Stimulated activated CD4-positive, alpha-beta T cell treated with anti-CD3 and anti-CD28 coated beads, TNF-alpha, amount 100 ng/mL, for 4 hours (primary cell): ENCODE measurements around the gene MC1R.
"Not testable (repeated sequence)": the region's sequence is repeated elsewhere in the genome, so short reads cannot be mapped to it uniquely, and the experiment has no call there.

Source experiments
- DNase-seq, 3 experiments: peaks; one replicate each; pipeline ENCODE4 v3.0.0-alpha.2; 2020; ENCODE audit warnings: low read depth in 3 of 3

MC1R gene

DNA sequence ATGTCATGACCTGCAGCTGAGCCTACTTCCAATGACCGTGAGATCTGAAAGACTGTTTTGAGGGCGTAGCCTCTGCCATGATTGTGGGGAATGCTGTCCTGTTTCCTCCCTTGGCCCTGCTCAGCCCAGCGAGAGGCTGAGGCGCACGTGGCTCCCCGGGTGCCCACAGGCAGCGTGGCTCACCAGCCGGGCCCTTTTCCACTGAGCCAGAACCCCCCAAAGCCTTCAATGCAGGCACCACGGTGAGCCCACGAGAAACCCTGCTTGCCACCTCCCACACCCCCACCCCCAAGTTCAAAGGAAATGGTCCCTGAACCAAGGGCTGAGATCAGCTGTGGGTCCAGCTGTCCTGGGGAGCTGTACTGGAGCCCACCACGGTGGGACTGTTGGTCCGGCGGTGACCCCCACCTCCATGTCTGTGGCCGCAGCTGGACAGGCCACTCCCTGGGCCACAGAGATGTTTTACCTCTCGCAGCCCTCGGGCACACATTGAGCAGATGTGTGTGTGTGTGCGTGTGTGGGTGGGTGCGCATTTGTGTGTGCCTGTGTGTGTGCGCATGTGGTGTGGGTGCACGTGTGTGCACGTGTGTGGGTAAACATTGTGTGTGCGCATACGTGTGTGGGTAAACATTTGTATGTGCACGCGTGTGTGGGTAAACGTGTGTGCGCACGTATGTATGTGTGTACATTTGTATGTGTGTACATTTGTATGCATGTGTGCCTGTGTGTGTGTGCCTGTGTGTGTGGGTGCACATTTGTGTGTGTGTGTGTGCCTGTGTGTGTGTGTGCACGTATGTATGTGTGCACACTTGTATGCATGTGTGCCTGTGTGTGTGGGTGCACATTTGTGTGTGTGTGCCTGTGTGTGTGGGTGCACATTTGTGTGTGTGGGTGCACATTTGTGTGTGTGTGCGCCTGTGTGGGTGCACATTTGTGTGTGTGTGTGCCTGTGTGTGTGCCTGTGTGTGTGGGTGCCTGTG lies 5.0 kb upstream of the MC1R start:
- DNase-seq = no peak

DNA sequence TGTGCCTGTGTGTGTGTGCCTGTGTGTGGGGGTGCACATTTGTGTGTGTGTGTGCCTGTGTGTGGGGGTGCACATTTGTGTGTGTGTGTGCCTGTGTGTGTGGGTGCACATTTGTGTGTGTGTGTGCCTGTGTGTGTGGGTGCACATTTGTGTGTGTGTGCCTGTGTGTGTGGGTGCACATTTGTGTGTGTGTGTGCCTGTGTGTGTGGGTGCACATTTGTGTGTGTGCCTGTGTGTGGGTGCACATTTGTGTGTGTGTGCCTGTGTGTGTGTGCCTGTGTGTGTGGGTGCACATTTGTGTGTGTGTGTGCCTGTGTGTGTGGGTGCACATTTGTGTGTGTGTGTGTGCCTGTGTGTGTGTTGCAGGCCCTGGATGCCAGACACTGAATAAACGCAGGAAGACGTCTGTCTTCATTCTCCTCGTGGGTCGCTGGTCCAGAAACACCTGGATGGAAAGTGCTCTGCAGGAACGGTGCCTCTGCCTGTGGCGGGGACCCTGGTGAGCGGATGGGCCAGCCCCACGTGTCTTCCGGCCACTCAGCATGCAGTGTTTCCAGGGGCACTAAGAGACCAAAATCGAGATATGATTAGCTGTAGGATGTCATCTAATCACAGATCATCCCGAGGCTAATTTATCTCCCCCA lies 3.9 kb upstream of the MC1R start:
- not testable (repeated sequence) for DNase-seq

DNA sequence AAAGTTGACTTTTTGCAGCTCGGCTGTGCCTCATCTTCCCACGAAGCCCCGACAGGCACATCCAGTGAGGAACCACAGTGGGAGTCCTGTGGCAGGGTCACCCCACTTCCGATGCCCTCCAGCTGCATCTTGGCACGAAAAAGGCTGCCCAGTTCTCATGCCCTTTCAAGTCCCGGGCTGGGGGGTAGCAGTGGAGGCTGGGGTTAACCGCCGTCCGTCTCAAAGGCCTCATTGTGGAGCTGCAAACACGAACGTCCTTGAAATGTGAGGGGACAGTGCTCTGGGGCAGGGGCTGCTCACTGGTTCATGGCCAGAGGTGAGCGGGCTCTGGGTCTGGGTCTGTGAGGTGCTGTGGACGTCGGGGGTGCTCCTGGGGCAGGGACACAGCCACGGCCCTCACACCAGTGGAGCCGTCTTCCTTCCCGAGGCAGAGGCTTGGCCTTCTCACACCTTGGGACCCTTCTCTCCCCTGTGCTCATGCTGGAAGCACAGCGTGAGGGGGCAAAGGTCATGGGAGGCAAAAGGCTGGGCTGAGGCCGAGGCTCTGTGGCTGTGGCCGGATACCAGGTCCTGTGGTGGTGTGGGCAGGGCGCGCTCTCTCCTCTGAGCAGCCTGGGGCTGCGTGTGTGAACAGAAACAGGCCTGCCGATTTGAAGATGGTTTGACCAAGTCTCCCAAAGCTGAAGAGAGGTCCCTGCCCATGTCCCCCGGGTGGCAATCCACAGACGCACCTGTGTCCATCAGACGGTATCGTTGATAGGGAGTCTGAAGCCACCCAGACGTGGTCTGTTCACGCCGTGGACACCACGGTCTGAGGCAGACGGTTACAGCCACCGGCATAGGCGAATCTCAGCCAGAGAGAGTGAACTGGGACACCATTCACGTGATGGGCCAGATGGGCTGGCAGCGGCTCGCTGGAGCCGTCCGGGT lies 3.1 kb upstream of the MC1R start:
- no peak for DNase-seq

DNA sequence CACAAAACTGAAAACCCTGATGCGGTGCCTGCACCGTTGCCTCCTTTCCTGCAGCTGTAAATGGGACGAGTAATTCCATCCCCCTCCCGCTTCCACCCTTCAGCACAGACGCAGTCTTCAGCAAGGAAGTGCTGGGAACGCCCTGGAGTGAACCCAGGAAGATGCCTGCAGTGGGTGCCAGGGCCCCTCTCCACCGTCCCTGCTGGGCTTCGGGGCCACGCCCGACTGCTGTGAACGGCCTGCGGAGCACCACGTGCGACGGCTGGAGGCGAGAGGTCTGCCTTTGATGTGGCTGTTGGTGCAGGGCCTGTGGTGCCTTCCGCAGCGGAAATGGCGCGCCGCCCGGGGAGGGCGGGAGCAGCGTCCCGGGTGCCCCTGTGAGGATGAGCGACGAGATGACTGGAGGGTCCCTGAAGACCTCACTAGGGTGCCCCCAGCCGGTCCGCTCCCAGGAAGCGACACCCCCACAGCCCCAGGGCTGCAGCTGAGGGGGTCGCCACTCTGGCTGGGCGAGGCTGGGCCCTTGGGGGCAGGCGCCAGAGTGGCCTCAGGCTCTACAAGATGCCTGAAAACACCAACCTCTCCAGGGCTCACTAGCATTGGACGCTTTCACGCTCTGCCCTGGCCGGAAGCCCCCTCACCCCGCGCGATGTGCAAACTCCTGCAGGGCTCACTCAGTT lies 749 bp upstream of the MC1R start:
- DNase-seq = peak in 2 of 3 experiments; percentile 37 to 43

- no peak for DNase-seq
These were observed 1.1 kb downstream of the MC1R start for GRCh38 chr16:89919535-89920406.

GRCh38 chr16:89920723-89921122 lies 2.1 kb downstream of the MC1R start:
- DNase-seq = no peak

DNA sequence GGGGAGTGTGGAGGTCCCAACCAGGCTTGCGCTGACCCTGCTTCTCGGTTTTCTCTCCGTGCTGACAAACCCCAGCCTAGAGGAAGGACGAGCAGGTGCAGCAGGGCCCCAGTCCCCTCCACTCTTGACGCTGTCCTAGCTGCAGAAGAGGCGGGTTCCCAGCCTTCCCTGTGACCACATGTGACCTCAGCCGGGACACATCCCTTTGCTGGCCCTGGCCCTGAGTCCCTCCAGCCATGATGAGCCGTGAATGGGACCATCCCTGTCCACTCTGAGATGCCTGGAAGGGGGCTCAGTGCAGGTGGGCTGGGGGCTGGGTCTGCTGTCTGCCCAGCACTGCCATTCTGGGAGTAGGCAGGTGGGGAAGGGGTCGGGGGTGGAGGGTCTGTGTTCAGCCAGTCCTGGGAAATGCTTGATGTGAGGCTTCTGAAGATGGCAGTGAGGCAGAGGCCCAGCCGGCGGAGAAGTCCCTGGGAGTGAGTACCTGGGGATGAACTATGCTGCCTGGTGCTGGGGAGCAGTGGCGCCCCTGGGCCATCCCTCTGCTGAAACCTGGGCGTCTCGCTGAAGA lies 2.6 kb downstream of the MC1R start:
- no peak for DNase-seq

DNA sequence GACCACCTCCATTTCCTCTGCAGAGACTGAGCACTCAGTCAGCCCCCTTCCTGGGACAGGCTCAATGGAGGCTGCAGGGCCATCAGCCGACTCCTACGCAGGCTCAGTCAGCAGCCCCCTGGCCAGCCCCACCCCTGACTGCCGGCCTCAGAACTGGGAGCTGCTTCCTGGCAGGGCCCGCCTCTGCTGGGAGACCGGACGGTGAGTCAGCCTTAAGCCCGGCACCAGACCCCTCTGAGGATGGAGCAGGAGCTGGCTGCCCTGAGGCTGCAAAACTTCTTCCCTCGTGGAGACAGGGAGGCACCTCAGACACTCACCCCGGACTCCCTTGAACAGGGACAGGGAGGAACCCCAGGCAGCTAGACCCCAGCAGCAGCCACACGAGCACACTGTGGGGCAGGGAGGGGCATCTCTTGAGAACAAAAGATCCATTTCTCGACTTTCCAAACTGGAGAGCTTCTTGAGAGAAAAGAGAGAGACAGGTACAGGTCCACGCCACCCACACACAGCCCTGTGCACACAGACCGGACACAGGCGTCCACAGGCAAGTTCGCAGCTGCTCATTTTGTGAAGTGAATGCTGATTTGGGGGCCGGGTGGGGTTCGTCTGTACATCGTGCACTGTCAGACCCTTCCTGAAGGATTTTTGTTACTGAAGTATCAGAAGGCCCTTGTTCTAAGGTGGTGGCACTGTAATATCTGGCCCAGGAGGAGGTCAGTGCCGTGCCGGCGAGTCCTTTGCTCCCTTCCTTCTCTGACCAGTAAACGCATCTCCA lies 3.2 kb downstream of the MC1R start:
- DNase-seq = no peak

DNA sequence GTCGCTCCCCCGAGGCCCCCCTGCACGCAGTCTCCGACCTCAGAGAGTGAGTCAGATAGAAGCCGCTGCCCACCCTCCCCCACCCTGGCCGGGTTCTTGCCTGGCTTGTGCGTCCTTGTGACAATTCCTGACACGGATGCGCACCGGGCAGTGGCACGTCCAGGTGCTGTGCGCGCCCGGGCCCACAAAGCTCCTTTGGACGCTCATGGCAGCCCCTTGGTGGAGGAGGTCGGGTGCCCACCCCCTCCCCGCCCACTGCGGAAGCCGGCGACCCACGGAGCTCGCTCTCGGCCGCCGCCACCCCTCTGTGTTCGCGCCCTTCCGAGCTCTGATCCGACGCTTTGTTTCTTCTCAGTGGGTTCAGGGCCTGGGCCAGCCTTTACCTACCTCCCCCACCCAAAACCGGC lies 3.8 kb downstream of the MC1R start:
- no peak for DNase-seq

DNA sequence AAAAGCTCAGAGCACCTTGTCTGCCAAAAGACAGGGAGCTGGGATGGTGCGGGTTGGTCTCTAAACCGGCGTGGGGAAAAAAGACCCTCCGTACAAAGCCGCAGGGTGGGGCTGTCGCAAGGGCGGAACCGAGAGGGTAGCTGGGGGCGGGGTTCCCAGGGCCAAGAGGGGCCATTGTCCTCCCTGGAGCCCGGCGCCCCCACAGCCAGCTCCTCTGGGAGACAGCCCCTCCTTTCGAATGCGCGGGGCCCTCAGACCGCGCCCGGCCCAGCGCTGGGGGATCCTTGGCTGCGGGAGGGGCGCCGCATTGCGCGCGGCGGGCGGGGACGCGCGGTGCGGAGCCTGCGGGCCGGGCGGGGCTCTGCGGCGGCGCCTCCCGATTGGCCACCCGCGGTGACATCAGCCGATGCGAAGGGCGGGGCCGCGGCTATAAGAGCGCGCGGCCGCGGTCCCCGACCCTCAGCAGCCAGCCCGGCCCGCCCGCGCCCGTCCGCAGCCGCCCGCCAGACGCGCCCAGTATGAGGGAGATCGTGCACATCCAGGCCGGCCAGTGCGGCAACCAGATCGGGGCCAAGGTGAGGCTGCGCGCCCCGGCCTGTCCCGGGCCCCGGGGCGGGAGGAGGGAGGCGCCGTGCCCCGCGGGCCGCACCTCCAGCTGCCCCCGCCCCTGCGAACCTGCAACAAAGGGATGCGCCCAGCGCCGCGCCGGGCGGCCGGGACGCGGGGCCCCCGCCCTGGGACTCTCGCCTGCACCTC lies 4.4 kb downstream of the MC1R start, which contains the start of gene TUBB3:
Gene TUBB3, plus strand, starts transcription at position 459 of the 756 bp plus-strand sequence. Its CDS starts 60 bp downstream, at position 519.
- no peak for DNase-seq

GRCh38 chr16:89923640-89924296 lies 5.1 kb downstream of the MC1R start:
- no peak for DNase-seq

DNA sequence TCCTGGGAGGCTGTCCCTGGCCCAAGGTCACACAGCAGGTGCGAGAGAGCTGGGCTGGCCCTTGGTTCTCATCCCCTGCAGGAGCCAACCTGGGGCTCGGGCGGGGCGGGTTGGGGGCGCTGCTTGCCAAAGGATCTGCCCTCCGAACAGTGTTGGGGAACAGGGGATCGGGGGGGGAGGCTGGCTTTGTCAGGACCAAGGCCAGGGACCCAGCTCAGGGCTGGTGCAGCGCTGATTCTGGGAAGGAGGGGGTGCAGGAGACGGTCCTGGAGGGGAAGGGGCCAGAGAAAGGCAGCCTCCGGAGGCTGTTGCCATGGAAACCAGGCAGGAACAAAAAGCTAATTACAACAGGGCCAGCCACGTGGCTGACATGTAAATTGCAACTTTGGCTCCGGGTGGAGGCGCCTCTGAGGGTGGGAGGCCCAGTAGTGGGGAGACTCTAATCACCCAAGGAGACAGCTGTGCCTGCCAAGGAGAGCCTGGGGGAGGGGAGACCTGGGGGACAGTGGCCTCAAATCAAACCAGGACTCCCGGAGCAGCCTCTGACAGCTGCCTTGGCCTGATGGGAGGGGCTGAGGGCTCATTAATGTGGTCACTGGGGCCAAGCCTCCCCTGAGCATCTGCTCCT lies 5.7 kb downstream of the MC1R start:
- no peak for DNase-seq

GRCh38 chr16:89924925-89925307 lies 6.3 kb downstream of the MC1R start:
- no peak for DNase-seq

- no peak for DNase-seq
These were observed 7.0 kb downstream of the MC1R start for GRCh38 chr16:89925596-89926079.

DNA sequence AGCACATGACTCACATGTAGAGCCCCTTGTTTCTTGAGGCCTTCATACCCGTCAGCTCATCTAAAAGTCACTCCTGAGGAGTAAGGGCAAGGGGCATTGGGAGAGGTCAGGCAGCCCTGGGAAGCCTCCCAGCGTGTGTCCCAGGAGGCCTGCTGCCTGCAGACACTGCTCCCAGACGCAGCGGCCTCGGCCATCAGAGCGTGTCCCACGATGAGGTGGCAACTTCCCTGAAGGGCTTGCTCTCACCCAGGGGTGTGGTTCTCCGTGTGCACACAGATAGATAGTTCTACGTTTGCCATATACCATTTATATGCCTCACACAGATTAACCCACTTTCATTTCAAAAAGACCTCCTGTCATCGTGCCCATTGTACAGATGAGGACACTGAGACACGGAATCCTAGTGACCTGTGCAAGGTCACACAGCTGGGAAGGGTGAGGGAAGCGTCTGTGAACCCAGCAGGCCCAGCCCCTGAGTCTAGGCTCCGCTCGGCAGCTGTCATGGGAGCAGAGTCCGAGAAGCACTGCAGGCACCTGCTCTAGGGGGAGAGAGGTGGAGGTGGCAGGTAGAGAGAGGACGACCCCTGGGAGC lies 12.7 kb downstream of the MC1R start:
- DNase-seq = no peak

DNA sequence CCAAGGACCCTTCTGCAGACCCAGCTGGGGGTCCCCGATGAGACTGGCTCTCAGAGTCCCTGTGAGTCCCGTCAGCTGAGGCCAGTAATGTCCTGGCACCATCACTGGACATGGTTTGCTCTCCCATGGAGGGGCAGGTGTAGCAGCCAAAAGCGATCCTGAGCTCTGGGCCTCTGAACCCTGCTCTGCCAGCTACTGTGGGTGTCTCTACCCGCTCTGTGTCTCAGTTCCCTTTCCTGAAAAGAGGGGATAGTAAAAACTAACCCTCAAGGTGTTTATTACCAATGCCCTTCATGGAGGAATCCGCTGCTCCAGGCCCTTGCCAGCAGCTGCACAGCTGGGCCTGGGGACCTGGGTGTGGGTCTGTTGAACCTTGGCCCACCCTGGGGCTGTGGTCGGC lies 13.3 kb downstream of the MC1R start:
- no peak for DNase-seq

DNA sequence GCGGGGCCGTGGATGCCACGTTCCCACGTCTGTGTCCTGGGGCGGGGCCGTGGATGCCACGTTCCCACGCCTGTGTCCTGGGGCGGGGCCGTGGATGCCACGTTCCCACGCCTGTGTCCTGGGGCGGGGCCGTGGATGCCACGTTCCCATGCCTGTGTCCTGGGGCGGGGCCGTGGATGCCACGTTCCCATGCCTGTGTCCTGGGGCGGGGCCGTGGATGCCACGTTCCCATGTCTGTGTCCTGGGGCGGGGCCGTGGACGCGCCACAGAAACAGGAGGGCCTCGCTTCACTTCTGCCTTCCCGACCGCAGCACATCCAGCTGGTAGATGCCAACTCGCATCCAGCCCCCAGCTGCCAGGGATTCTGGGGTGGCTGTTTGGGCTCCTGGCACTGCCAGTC lies 15.4 kb downstream of the MC1R start:
- not testable (repeated sequence) for DNase-seq
